Osteoblast (primary cell): Measurements from ENCODE around the gene CDK7. TPM values are rescaled to one million over a fixed set of nuclear protein-coding genes. Genes with fewer than 3 reads are reported as not detected.
"Not testable (repeated sequence)": the region's sequence is repeated elsewhere in the genome, so short reads cannot be mapped to it uniquely, and the experiment has no call there.

Source experiments
- DNase-seq: peaks from one replicate; pipeline ENCODE4 v3.0.0; 2011; ENCODE audit warnings: low spot score, mixed read lengths; ENCODE audit not compliant: insufficient read length; ENCODE audit errors: missing footprints
- H2AFZ ChIP-seq: 2 replicates; pipeline ENCODE4 v1.6.0; 2011; ENCODE audit warnings: mild to moderate bottlenecking, low read length
- H3K27ac ChIP-seq: 2 replicates; pipeline ENCODE4 v1.5.1; 2011; ENCODE audit warnings: mild to moderate bottlenecking, low read depth, low read length, moderate library complexity
- H3K27me3 ChIP-seq: 2 replicates; pipeline ENCODE4 v1.6.0; 2012; ENCODE audit warnings: mild to moderate bottlenecking, control low read depth, inconsistent platforms, low read length, moderate library complexity; ENCODE audit not compliant: insufficient read depth
- H3K36me3 ChIP-seq: 2 replicates; pipeline ENCODE4 v1.5.1; 2011; ENCODE audit warnings: mild to moderate bottlenecking, low read length, control low read depth, moderate library complexity; ENCODE audit not compliant: insufficient read depth
- H3K4me1 ChIP-seq: 2 replicates; pipeline ENCODE4 v1.5.1; 2011; ENCODE audit warnings: mild to moderate bottlenecking, low read length, control low read depth, moderate library complexity; ENCODE audit not compliant: insufficient read depth
- H3K4me2 ChIP-seq: 2 replicates; pipeline ENCODE4 v1.6.0; 2011; ENCODE audit warnings: mild to moderate bottlenecking, low read length; ENCODE audit not compliant: insufficient read depth
- H3K4me3 ChIP-seq: fragments of 200-600 bp; sonication (generic); 3 replicates; pipeline ENCODE4 v1.5.1; 2012; ENCODE audit warnings: mild to moderate bottlenecking, low read length, inconsistent platforms; ENCODE audit not compliant: insufficient read depth
- H3K79me2 ChIP-seq: 2 replicates; pipeline ENCODE4 v1.6.0; 2012; ENCODE audit warnings: mild to moderate bottlenecking, low read length, control low read depth, inconsistent platforms; ENCODE audit not compliant: insufficient read depth
- H3K9me3 ChIP-seq: 2 replicates; pipeline ENCODE4 v1.5.1; 2011; ENCODE audit warnings: low read depth, low read length, control low read depth
- H4K20me1 ChIP-seq: 2 replicates; pipeline ENCODE4 v1.6.0; 2012; ENCODE audit warnings: mild to moderate bottlenecking, low read length, control low read depth; ENCODE audit not compliant: insufficient read depth
- total RNA-seq: library from RNA; depleted of rRNA; stranded (reverse); fragments of >200 nt; gene quantifications from 2 replicates; pipeline ENCODE4 v1.2.3, GENCODE V29; 2012
- TF ChIP-seq, protein P1 (sequence below): IDR thresholded peaks from 2 replicates; pipeline ENCODE4 v1.5.1; 2011; ENCODE audit warnings: mild to moderate bottlenecking, low read depth, low read length, moderate library complexity; ENCODE audit errors: extremely low read depth

CDK7 gene
- total RNA-seq, 1 donor = 44.5 TPM

DNA sequence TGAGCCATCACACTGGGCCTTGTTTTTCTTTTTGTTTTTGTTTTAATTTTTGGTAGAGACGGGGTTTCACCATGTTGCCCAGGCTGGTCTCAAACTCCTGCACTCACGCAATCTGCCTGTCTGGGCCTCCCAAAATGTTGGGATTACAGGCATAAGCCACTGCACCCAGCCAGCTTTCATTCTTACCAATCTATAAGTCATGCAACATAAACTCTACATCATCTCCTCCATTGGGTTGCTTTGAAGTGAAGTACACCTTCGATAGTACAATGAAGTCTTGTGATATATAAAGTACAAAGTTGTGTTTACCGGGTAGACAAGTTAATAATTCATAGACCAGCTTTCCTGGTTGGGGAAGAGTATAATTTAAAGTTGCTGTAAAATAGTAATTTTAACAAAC, 8.8 kb upstream of the CDK7 start:
- Histone ChIP-seq H3K27me3 (no peaks in the 10 kb centered on the region), H4K20me1 (no peaks in the 10 kb centered on the region), H3K4me2 (no peak overlapping the region), H3K36me3 (peaks cover 5% of the 10 kb centered on the region), H3K9me3 (no peaks in the 10 kb centered on the region), H3K4me3 (no peak overlapping the region), H3K27ac (no peak overlapping the region), H3K79me2 (peaks cover 17% of the 10 kb centered on the region), H2AFZ (no peak overlapping the region), H3K4me1 (no peaks in the 10 kb centered on the region)
- no peak for DNase-seq
- TF ChIP-seq, protein P1, sequence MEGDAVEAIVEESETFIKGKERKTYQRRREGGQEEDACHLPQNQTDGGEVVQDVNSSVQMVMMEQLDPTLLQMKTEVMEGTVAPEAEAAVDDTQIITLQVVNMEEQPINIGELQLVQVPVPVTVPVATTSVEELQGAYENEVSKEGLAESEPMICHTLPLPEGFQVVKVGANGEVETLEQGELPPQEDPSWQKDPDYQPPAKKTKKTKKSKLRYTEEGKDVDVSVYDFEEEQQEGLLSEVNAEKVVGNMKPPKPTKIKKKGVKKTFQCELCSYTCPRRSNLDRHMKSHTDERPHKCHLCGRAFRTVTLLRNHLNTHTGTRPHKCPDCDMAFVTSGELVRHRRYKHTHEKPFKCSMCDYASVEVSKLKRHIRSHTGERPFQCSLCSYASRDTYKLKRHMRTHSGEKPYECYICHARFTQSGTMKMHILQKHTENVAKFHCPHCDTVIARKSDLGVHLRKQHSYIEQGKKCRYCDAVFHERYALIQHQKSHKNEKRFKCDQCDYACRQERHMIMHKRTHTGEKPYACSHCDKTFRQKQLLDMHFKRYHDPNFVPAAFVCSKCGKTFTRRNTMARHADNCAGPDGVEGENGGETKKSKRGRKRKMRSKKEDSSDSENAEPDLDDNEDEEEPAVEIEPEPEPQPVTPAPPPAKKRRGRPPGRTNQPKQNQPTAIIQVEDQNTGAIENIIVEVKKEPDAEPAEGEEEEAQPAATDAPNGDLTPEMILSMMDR = no peak

DNA sequence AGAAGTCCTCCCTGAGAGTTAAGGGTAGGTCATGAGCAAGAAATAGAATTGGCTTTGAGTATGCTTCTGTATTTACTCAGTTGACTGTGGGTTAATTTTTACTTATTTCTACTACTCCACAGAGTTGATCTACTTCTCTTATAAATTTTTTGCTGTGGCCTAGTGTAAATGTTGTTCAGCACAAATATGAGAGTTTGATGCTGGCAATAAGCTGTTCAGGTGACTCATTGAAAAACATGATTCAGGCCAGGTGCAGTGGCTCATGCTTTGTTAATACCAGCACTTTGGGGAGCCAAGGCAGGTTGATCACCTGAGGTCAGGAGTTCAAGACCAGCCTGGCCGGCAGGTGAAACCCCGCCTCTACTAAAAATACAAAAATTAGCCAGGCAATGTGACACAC, 4.5 kb upstream of the CDK7 start:
- H3K4me1 ChIP-seq = peaks cover 7% of the 10 kb centered on the region
- H3K9me3 ChIP-seq = no peaks in the 10 kb centered on the region
- no peaks in the 10 kb centered on the region for H3K27me3 ChIP-seq
- no peak overlapping the region for H3K4me2 ChIP-seq
- H3K4me3 ChIP-seq = no peak overlapping the region
- no peaks in the 10 kb centered on the region for H4K20me1 ChIP-seq
- no peak overlapping the region for H2AFZ ChIP-seq
- no peak for DNase-seq
- no peak overlapping the region for H3K27ac ChIP-seq
- TF ChIP-seq, protein P1 = no peak
- peaks cover 5% of the 10 kb centered on the region for H3K36me3 ChIP-seq
- H3K79me2 ChIP-seq = peaks cover 8% of the 10 kb centered on the region

- Histone ChIP-seq H3K4me3 (no peak overlapping the region), H4K20me1 (no peaks in the 10 kb centered on the region), H3K27ac (no peak overlapping the region), H3K36me3 (peaks cover 5% of the 10 kb centered on the region), H3K79me2 (peaks cover 17% of the 10 kb centered on the region), H2AFZ (no peak overlapping the region), H3K4me2 (no peak overlapping the region), H3K9me3 (no peaks in the 10 kb centered on the region), H3K27me3 (no peaks in the 10 kb centered on the region), H3K4me1 (peaks cover 16% of the 10 kb centered on the region)
- DNase-seq = no peak
- TF ChIP-seq, protein P1 = no peak
Measured at GRCh38 chr5:69231281-69231680, 3.4 kb upstream of the CDK7 start.

GRCh38 chr5:69231851-69232250, 2.8 kb upstream of the CDK7 start:
- Histone ChIP-seq H4K20me1 (no peaks in the 10 kb centered on the region), H3K27me3 (no peaks in the 10 kb centered on the region), H3K9me3 (no peaks in the 10 kb centered on the region), H3K4me3 (no peak overlapping the region), H3K36me3 (peaks cover 6% of the 10 kb centered on the region), H3K4me1 (peaks cover 17% of the 10 kb centered on the region), H3K27ac (no peak overlapping the region), H3K79me2 (peaks cover 21% of the 10 kb centered on the region), H3K4me2 (no peak overlapping the region), H2AFZ (no peak overlapping the region)
- DNase-seq = no peak
- TF ChIP-seq, protein P1 = no peak

GRCh38 chr5:69236733-69237132, 2.0 kb downstream of the CDK7 start:
- H3K4me2 ChIP-seq = peak overlapping the region; percentile 42
- peaks cover 12% of the 10 kb centered on the region for H4K20me1 ChIP-seq

More at GRCh38 chr5:69236733-69237132, 2.0 kb downstream of the CDK7 start:
- H3K79me2 ChIP-seq = peaks cover 63% of the 10 kb centered on the region
- not testable (repeated sequence) for H3K4me3 ChIP-seq, H3K27ac ChIP-seq, DNase-seq, H2AFZ ChIP-seq, H3K27me3 ChIP-seq, H3K9me3 ChIP-seq
- peaks cover 30% of the 10 kb centered on the region for H3K36me3 ChIP-seq
- peaks cover 43% of the 10 kb centered on the region for H3K4me1 ChIP-seq
